HCT116 (cell line): ENCODE results near the gene PPP1CB. TPM values are rescaled to one million over a fixed set of nuclear protein-coding genes. Genes with fewer than 3 reads are reported as not detected.

Experiments
- ATAC-seq: fragments of 200-7000 bp; cut with Tn5 transposase; 2 replicates; pipeline ENCODE4 v1.9.1; 2020; ENCODE audit warnings: mild to moderate bottlenecking, moderate library complexity
- BruUV-seq: library from RNA; stranded (reverse); fragments of 400-500 nt; replicated peaks from 2 replicates; lab custom pipeline; 2021; lab: Mats Ljungman, UMichigan
- CTCF ChIA-PET: fragments of 300-600 bp; sonication (Branson Sonifier 250); formaldehyde crosslinking; loops from one replicate; lab custom pipeline; 2021; ENCODE audit warnings: antibody characterized with exemption; lab: Charles Lee
- POLR2A ChIA-PET: fragments of 300-600, 350-600 bp; sonication (Branson Sonifier 250); formaldehyde crosslinking; loops from one replicate; lab custom pipeline; 2021; ENCODE audit warnings: antibody characterized with exemption; lab: Charles Lee
- RAD21 ChIA-PET, 2 experiments: fragments of 300-600 bp; sonication (Branson Sonifier 250); formaldehyde crosslinking; loops; one replicate each; lab custom pipeline; 2023; ENCODE audit warnings: low total read pairs in 2 of 2; ENCODE audit not compliant: uncharacterized antibody in 2 of 2, unreplicated experiment in 2 of 2, low non-redundant PET in 1 of 2; lab: Charles Lee
- DNase-seq: peaks from one replicate; pipeline ENCODE4 v3.0.0-alpha.2; 2010; ENCODE audit warnings: low read depth, low spot score
- H2AFZ ChIP-seq: fragments of 200-600 bp; shearing (Covaris generic), sonication (generic); 2 replicates; pipeline ENCODE4 v1.6.1; 2017; ENCODE audit warnings: low read depth, mixed run types, mixed read lengths, antibody characterized with exemption, low read length; ENCODE audit not compliant: poor library complexity, severe bottlenecking
- H3K27ac ChIP-seq: 2 replicates; pipeline ENCODE4 v1.5.1; 2012; ENCODE audit warnings: low read depth, low read length
- H3K27me3 ChIP-seq: fragments of 200-600 bp; sonication (generic); 2 replicates; pipeline ENCODE4 v1.6.1; 2016; ENCODE audit warnings: mixed run types, low read length, mixed read lengths; ENCODE audit not compliant: insufficient read depth
- H3K36me3 ChIP-seq, 2 experiments: fragments of 200-500 bp in 1 of 2; fragments of 200-600 bp in 1 of 2; sonication (Bioruptor generic) in 1 of 2; sonication (generic) in 1 of 2; 2 replicates each; pipeline versions ENCODE4 v1.5.1 to v1.6.1; 2014 to 2016; ENCODE audit warnings: low read length in 2 of 2, inconsistent platforms in 1 of 2, mixed read lengths in 1 of 2, mixed run types in 1 of 2; ENCODE audit not compliant: insufficient read depth in 2 of 2, control insufficient read depth in 1 of 2
- H3K4me1 ChIP-seq, 2 experiments: fragments of 200-600 bp in 1 of 2; sonication (generic) in 1 of 2; 2 replicates each; pipeline versions ENCODE4 v1.5.1 to v1.6.1; 2012 to 2017; ENCODE audit warnings: low read length in 2 of 2, inconsistent platforms in 1 of 2, mild to moderate bottlenecking in 1 of 2, mixed read lengths in 1 of 2, mixed run types in 1 of 2, moderate library complexity in 1 of 2; ENCODE audit not compliant: insufficient read depth in 2 of 2, control insufficient read depth in 1 of 2
- H3K4me2 ChIP-seq: fragments of 200-600 bp; sonication (generic); 2 replicates; pipeline ENCODE4 v1.6.1; 2017; ENCODE audit warnings: mixed run types, low read length, mixed read lengths
- H3K4me3 ChIP-seq, 2 experiments: fragments of 200-600 bp in 1 of 2; sonication (generic) in 1 of 2; replicated peaks in 1 of 2; 2 replicates each; pipeline ENCODE4 v1.5.1; 2011 to 2016; ENCODE audit warnings: low read length in 2 of 2, control low read depth in 1 of 2, low read depth in 1 of 2, mild to moderate bottlenecking in 1 of 2, mixed read lengths in 1 of 2, mixed run types in 1 of 2
- H3K79me2 ChIP-seq: fragments of 200-600 bp; sonication (generic); 2 replicates; pipeline ENCODE4 v1.6.1; 2017; ENCODE audit warnings: mild to moderate bottlenecking, mixed run types, low read length, moderate library complexity, mixed read lengths; ENCODE audit not compliant: insufficient read depth
- H3K9ac ChIP-seq: fragments of 200-600 bp; sonication (generic); 2 replicates; pipeline ENCODE4 v1.6.1; 2016; ENCODE audit warnings: low read length, mixed read lengths
- H3K9me2 ChIP-seq: fragments of 200-600 bp; sonication (generic), shearing (Covaris generic); 2 replicates; pipeline ENCODE4 v1.6.1; 2017; ENCODE audit warnings: mixed run types, mild to moderate bottlenecking, moderate library complexity; ENCODE audit not compliant: insufficient read depth
- H3K9me3 ChIP-seq, 2 experiments: fragments of 200-500 bp in 1 of 2; fragments of 200-600 bp in 1 of 2; sonication (Bioruptor generic) in 1 of 2; sonication (generic) in 1 of 2; 2 replicates each; pipeline ENCODE4 v1.6.1; 2014 to 2017; ENCODE audit warnings: low read length in 2 of 2, mixed read lengths in 2 of 2, inconsistent platforms in 1 of 2, low read depth in 1 of 2, mild to moderate bottlenecking in 1 of 2, mixed run types in 1 of 2, moderate library complexity in 1 of 2; ENCODE audit not compliant: control insufficient read depth in 1 of 2, insufficient read depth in 1 of 2
- H4K20me1 ChIP-seq: fragments of 200-600 bp; sonication (generic), shearing (Covaris generic); 2 replicates; pipeline ENCODE4 v1.6.1; 2017; ENCODE audit warnings: mixed run types, mild to moderate bottlenecking, moderate library complexity; ENCODE audit not compliant: insufficient read depth
- ATF3 ChIP-seq: IDR thresholded peaks from 2 replicates; pipeline ENCODE4 v1.6.1; 2012
- ELF1 ChIP-seq: IDR thresholded peaks from 2 replicates; pipeline ENCODE4 v1.6.1; 2012; ENCODE audit warnings: low read depth, borderline replicate concordance
- JUND ChIP-seq: IDR thresholded peaks from 2 replicates; pipeline ENCODE4 v1.6.1; 2012
- POLR2A ChIP-seq: IDR thresholded peaks from 2 replicates; pipeline ENCODE4 v1.7.0; 2011; ENCODE audit warnings: borderline replicate concordance; ENCODE audit not compliant: insufficient read depth, insufficient read length; ENCODE audit errors: extremely low read depth
- POLR2AphosphoS5 ChIP-seq: IDR thresholded peaks from 2 replicates; pipeline ENCODE4 v1.6.1; 2011; ENCODE audit warnings: mild to moderate bottlenecking, low read depth, low read length, moderate library complexity
- SIN3A ChIP-seq: IDR thresholded peaks from 2 replicates; pipeline ENCODE4 v1.6.1; 2012; ENCODE audit warnings: low read depth
- TCF7L2 ChIP-seq: IDR thresholded peaks from 2 replicates; pipeline ENCODE4 v1.7.0; 2011; ENCODE audit warnings: borderline replicate concordance, inconsistent platforms; ENCODE audit not compliant: insufficient read depth, insufficient read length; ENCODE audit errors: extremely low read depth
- YY1 ChIP-seq: IDR thresholded peaks from 2 replicates; pipeline ENCODE4 v1.6.1; 2011; ENCODE audit warnings: low read length, low read depth, moderate library complexity, mild to moderate bottlenecking; ENCODE audit not compliant: insufficient replicate concordance; ENCODE audit errors: extremely low read depth
- ZBTB33 ChIP-seq: IDR thresholded peaks from 2 replicates; pipeline ENCODE4 v1.6.1; 2011; ENCODE audit warnings: mild to moderate bottlenecking, low read length, moderate library complexity; ENCODE audit not compliant: insufficient replicate concordance; ENCODE audit errors: extremely low read depth
- intact Hi-C: fragments of 100-400 bp; cut with micrococcal nuclease; formaldehyde crosslinking; loops from 2 replicates; pipeline ENCODE4 v1.10.0; 2022
- total RNA-seq: library from RNA; stranded (reverse); gene quantifications from one replicate; pipeline ENCODE4 v1.2.1, GENCODE V29; 2021; ENCODE audit not compliant: unreplicated experiment

PPP1CB gene
- total RNA-seq, 1 experiment from 2014 or later = 174 TPM

- TF ChIP-seq ELF1 = no peak
- no peak for TF ChIP-seq YY1
- TF ChIP-seq POLR2A = no peak
- TF ChIP-seq ATF3 = no peak
- Histone ChIP-seq H3K9me3 (no peaks in the 10 kb centered on the region), H3K27me3 (no peaks in the 10 kb centered on the region), H3K27ac (no peak overlapping the region), H3K9me2 (no peaks in the 10 kb centered on the region), H3K79me2 (no peaks in the 10 kb centered on the region), H3K9ac (no peak overlapping the region), H3K4me2 (no peak overlapping the region), H2AFZ (no peak overlapping the region), H3K4me3 (no peak overlapping the region), H3K4me1 (peaks cover 10 to 22% of the 10 kb centered on the region in 2 experiments), H3K36me3 (no peaks in the 10 kb centered on the region), H4K20me1 (no peaks in the 10 kb centered on the region)
- intact Hi-C loops = no loop called here
- no peak for DNase-seq
- no peak for ATAC-seq
- no TSS peak for BruUV-seq
- POLR2A ChIA-PET = no interaction called here
- RAD21 ChIA-PET = no interaction called here
- CTCF ChIA-PET = no interaction called here
These were observed 44.0 kb upstream of the PPP1CB start for GRCh38 chr2:28707592-28707991.

GRCh38 chr2:28709101-28709500 lies 42.5 kb upstream of the PPP1CB start:
- TF ChIP-seq POLR2AphosphoS5 (no peak), SIN3A (no peak), TCF7L2 (no peak), ZBTB33 (no peak), YY1 (no peak), JUND (no peak)
- H3K4me1 ChIP-seq = peaks cover 19 to 37% of the 10 kb centered on the region in 2 experiments
- H3K9me2 ChIP-seq = no peaks in the 10 kb centered on the region
- intact Hi-C loops = no loop called here
- H3K4me3 ChIP-seq = no peak overlapping the region
- ChIA-PET POLR2A (no interaction called here), CTCF (no interaction called here), RAD21 (no interaction called here)
- H3K9me3 ChIP-seq = no peaks in the 10 kb centered on the region
- no peak overlapping the region for H2AFZ ChIP-seq
- DNase-seq = no peak
- H3K9ac ChIP-seq = no peak overlapping the region
- no peaks in the 10 kb centered on the region for H3K27me3 ChIP-seq
- H3K36me3 ChIP-seq = no peaks in the 10 kb centered on the region
- H3K27ac ChIP-seq = no peak overlapping the region
- no peaks in the 10 kb centered on the region for H3K79me2 ChIP-seq
- BruUV-seq = no TSS peak
- H4K20me1 ChIP-seq = no peaks in the 10 kb centered on the region
- no peak for ATAC-seq
- no peak overlapping the region for H3K4me2 ChIP-seq
